ENCODE measurements around the gene WAS.
"Not testable (repeated sequence)": the region's sequence is repeated elsewhere in the genome, so short reads cannot be mapped to it uniquely, and the experiment has no call there.

The WAS gene

DNA sequence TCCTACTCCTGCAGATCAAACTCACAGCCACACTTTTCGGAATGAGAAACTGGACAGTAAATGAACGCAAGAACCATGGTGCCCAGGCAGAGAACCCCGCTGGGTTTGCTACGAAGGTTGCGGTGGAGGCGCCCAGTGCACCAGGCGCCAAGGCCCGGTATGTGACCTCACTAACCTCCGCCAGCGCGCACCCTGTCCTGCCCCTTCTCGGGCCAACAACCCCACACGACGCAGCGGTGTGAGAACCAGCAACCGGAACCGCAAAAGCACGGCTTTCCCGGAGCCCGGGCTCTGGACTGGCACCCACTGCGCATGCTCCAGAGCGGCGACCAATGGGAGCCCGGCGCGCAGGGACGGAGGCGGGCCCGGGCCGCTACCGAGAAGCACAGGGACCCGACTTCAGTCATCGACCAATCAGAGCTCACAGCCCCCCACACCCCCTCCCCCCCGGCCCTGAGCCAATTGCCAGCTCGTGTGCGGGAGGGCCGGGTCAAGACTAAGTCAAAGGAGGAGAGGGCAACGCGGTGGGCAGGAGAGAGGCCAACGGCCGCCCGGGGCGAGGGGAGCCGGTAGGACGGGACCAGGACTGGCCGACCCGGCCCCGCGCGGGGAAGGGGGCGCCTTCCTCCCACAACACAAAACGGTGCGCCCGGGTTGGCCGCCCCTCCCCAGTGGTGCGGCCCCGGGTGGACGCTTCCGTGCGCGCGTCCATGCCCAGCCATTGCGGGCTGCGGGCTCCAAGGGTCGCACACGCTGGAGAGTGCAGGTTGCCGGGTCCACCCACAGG is 7.3 kb upstream of the WAS start:
- peak overlapping the region; percentile 74 for H3K9ac ChIP-seq (ENCODE audit: low read depth, low read length)
- H3K36me3 ChIP-seq (ENCODE audit: insufficient read depth, low read length), result no peaks in the 10 kb centered on the region
- H3K9me3 ChIP-seq (ENCODE audit: control insufficient read depth, insufficient read depth, low read length), result no peaks in the 10 kb centered on the region
- no peaks in the 10 kb centered on the region; the same call in 1 of the 2 replicates for H3K4me1 ChIP-seq (ENCODE audit: insufficient read depth, low read length)

GRCh38 chrX:48676893-48677270 is 6.7 kb upstream of the WAS start:
- Histone ChIP-seq H3K4me1 (ENCODE audit: insufficient read depth, low read length) (no peaks in the 10 kb centered on the region; the same call in 1 of the 2 replicates), H3K36me3 (ENCODE audit: insufficient read depth, low read length) (no peaks in the 10 kb centered on the region), H3K9ac (ENCODE audit: low read depth, low read length) (peak overlapping the region; percentile 74), H3K9me3 (ENCODE audit: control insufficient read depth, insufficient read depth, low read length) (no peaks in the 10 kb centered on the region)

- H3K36me3 ChIP-seq (ENCODE audit: insufficient read depth, low read length), result no peaks in the 10 kb centered on the region
- no peaks in the 10 kb centered on the region for H3K9me3 ChIP-seq (ENCODE audit: control insufficient read depth, insufficient read depth, low read length)
- H3K4me1 ChIP-seq (ENCODE audit: insufficient read depth, low read length), result no peaks in the 10 kb centered on the region; the same call in 1 of the 2 replicates
- H3K9ac ChIP-seq (ENCODE audit: low read depth, low read length), result no peak overlapping the region
Measured at GRCh38 chrX:48677516-48677915, 6.1 kb upstream of the WAS start.

GRCh38 chrX:48680467-48680866 is 3.1 kb upstream of the WAS start:
- not testable (repeated sequence) for H3K9me3 ChIP-seq (ENCODE audit: control insufficient read depth, insufficient read depth, low read length); H3K36me3 ChIP-seq (ENCODE audit: insufficient read depth, low read length)

GRCh38 chrX:48680925-48681324 is 2.7 kb upstream of the WAS start:
- not testable (repeated sequence) for H3K9me3 ChIP-seq (ENCODE audit: control insufficient read depth, insufficient read depth, low read length); H3K9ac ChIP-seq (ENCODE audit: low read depth, low read length); H3K4me1 ChIP-seq (ENCODE audit: insufficient read depth, low read length); H3K36me3 ChIP-seq (ENCODE audit: insufficient read depth, low read length)

More at GRCh38 chrX:48680467-48680866, 3.1 kb upstream of the WAS start:
- H3K9ac ChIP-seq (ENCODE audit: low read depth, low read length); H3K4me1 ChIP-seq (ENCODE audit: insufficient read depth, low read length): not testable (repeated sequence)

GRCh38 chrX:48681539-48682183 is 1.9 kb upstream of the WAS start:
- H3K9ac ChIP-seq (ENCODE audit: low read depth, low read length), result no peak overlapping the region
- no peaks in the 10 kb centered on the region for H3K36me3 ChIP-seq (ENCODE audit: insufficient read depth, low read length)
- H3K4me1 ChIP-seq (ENCODE audit: insufficient read depth, low read length), result no peaks in the 10 kb centered on the region; the same call in 1 of the 2 replicates
- H3K9me3 ChIP-seq (ENCODE audit: control insufficient read depth, insufficient read depth, low read length), result no peaks in the 10 kb centered on the region

DNA sequence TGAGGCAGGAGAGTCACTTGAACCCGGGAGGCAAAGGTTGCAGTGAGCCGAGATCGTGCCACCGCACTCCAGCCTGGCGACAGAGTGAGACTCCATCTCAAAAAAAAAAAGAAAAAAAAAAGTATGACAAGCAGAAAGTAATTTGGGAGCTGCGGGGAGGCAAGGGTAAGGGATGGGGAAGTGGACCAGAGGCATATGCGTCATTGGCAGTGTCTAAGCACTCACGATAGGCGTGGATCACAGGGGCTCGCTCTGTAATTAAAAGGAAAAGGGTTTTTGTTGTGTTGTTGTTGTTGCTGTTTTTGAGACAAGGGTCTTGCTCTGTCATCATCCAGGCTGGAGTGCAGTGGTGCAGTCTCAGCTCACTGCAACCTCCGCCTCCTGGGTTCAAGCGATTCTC is 804 bp upstream of the WAS start:
- H3K9me3 ChIP-seq (ENCODE audit: control insufficient read depth, insufficient read depth, low read length); H3K36me3 ChIP-seq (ENCODE audit: insufficient read depth, low read length); H3K4me1 ChIP-seq (ENCODE audit: insufficient read depth, low read length); H3K9ac ChIP-seq (ENCODE audit: low read depth, low read length): not testable (repeated sequence)

DNA sequence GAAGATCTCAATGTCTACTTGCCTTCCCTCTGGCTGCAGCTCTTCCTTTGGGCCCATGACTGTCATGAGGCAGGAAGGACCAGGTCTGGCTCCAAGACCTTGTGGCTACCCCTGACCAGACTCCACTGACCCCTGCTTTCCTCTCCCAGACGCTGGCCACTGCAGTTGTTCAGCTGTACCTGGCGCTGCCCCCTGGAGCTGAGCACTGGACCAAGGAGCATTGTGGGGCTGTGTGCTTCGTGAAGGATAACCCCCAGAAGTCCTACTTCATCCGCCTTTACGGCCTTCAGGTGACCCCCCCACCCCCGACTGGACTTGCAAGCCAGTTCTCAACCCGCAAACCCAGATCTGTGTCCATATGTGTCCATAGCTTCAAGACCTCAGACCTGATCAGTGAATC is 535 bp downstream of the WAS start:
- Histone ChIP-seq H3K4me1 (ENCODE audit: insufficient read depth, low read length) (no peaks in the 10 kb centered on the region; the same call in 1 of the 2 replicates), H3K9ac (ENCODE audit: low read depth, low read length) (no peak overlapping the region), H3K36me3 (ENCODE audit: insufficient read depth, low read length) (no peaks in the 10 kb centered on the region), H3K9me3 (ENCODE audit: control insufficient read depth, insufficient read depth, low read length) (no peaks in the 10 kb centered on the region)

- H3K36me3 ChIP-seq (ENCODE audit: insufficient read depth, low read length), result no peaks in the 10 kb centered on the region
- H3K9ac ChIP-seq (ENCODE audit: low read depth, low read length), result no peak overlapping the region
- no peaks in the 10 kb centered on the region; the same call in 1 of the 2 replicates for H3K4me1 ChIP-seq (ENCODE audit: insufficient read depth, low read length)
- H3K9me3 ChIP-seq (ENCODE audit: control insufficient read depth, insufficient read depth, low read length), result no peaks in the 10 kb centered on the region
Measured at GRCh38 chrX:48685416-48685815, 1.8 kb downstream of the WAS start.

DNA sequence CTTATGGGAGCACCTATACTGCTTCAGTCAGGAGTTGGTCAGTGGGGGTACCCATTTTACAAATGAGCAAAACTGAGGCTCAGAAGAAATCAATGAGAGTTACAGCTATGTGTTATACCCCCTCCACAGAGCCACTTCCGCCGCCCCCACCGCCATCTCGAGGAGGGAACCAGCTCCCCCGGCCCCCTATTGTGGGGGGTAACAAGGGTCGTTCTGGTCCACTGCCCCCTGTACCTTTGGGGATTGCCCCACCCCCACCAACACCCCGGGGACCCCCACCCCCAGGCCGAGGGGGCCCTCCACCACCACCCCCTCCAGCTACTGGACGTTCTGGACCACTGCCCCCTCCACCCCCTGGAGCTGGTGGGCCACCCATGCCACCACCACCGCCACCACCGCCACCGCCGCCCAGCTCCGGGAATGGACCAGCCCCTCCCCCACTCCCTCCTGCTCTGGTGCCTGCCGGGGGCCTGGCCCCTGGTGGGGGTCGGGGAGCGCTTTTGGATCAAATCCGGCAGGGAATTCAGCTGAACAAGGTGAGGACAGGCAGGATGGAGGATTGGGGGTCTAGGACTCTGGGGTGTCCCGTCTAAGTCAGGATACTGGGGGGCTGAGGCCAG is 5.0 kb downstream of the WAS start:
- Histone ChIP-seq H3K9me3 (ENCODE audit: control insufficient read depth, insufficient read depth, low read length) (no peaks in the 10 kb centered on the region), H3K9ac (ENCODE audit: low read depth, low read length) (no peak overlapping the region), H3K36me3 (ENCODE audit: insufficient read depth, low read length) (no peaks in the 10 kb centered on the region), H3K4me1 (ENCODE audit: insufficient read depth, low read length) (peaks cover 5% of the 10 kb centered on the region; the same call in 1 of the 2 replicates)

GRCh38 chrX:48689208-48689920 is 5.8 kb downstream of the WAS start:
- Histone ChIP-seq H3K9me3 (ENCODE audit: control insufficient read depth, insufficient read depth, low read length) (no peaks in the 10 kb centered on the region), H3K9ac (ENCODE audit: low read depth, low read length) (no peak overlapping the region)

GRCh38 chrX:48691746-48692145 is 8.1 kb downstream of the WAS start:
- H3K9ac ChIP-seq (ENCODE audit: low read depth, low read length); H3K4me1 ChIP-seq (ENCODE audit: insufficient read depth, low read length); H3K36me3 ChIP-seq (ENCODE audit: insufficient read depth, low read length); H3K9me3 ChIP-seq (ENCODE audit: control insufficient read depth, insufficient read depth, low read length): not testable (repeated sequence)

More at GRCh38 chrX:48689208-48689920, 5.8 kb downstream of the WAS start:
- H3K4me1 ChIP-seq (ENCODE audit: insufficient read depth, low read length), result peaks cover 5% of the 10 kb centered on the region; the same call in 1 of the 2 replicates
- H3K36me3 ChIP-seq (ENCODE audit: insufficient read depth, low read length), result no peaks in the 10 kb centered on the region

DNA sequence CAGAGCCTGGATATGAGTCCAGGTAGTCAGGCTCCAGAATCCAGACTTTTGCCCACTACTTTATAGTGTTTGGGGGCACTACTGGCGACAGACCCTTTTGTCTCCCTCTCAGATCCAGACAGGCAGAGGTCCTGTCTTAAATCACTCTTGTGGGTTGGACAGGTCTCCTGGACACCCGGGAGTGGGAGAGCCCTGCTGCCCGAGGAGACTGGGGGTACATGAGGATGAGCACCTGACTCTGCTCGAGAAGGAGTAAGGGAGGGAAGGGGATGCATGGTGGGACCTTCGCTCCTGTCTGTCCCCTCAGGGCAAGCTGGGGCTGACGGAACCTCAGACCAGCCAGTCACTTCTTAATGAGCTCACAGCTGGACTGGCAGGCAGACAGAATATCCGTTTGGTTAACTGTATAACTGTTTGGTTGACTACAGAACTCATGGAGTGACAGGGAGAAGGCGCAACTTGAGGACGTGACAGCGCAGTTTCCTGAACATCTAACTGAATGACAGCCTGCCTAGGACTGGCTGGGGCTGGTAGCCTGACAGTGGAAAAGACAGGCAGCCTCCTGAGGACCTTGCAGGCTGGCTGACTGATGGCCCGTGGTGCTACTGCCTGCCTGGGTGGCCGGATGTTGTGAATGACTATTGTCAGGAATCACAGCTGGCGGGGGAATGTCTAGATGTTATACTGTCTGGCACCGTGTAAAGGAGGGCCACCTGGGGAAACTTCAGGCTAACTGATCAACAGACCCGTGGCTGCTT is 11.4 kb downstream of the WAS start:
- no peak overlapping the region for H3K9ac ChIP-seq (ENCODE audit: low read depth, low read length)
- H3K4me1 ChIP-seq (ENCODE audit: insufficient read depth, low read length), result peaks cover 13% of the 10 kb centered on the region
- H3K9me3 ChIP-seq (ENCODE audit: control insufficient read depth, insufficient read depth, low read length), result no peaks in the 10 kb centered on the region
- no peaks in the 10 kb centered on the region for H3K36me3 ChIP-seq (ENCODE audit: insufficient read depth, low read length)

DNA sequence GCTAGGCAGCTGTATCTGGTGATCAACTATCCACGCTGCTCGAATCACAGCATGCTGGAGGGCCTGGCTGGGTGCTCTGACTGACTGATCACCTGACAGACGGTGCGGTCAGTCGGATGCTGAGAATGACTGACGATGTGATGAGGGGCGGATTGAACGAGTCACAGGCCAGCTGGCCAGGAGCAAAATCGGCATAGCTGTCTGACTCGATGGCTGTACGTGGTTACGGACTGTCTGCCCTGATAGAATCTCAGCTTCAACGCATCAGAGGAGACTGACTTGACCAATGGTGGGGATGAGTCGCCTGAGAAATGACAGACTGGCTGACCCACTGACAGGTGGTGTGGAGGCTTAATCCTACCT is 11.9 kb downstream of the WAS start:
- peaks cover 13% of the 10 kb centered on the region for H3K4me1 ChIP-seq (ENCODE audit: insufficient read depth, low read length)
- no peaks in the 10 kb centered on the region for H3K9me3 ChIP-seq (ENCODE audit: control insufficient read depth, insufficient read depth, low read length)
- no peak overlapping the region for H3K9ac ChIP-seq (ENCODE audit: low read depth, low read length)
- no peaks in the 10 kb centered on the region for H3K36me3 ChIP-seq (ENCODE audit: insufficient read depth, low read length)

Data from ES-I3 (cell line).